ENCODE results near the gene HSPD1. TPM values are rescaled to one million over a fixed set of nuclear protein-coding genes. Genes with fewer than 3 reads are reported as not detected.

The HSPD1 gene
- total RNA-seq, 4 donors from 2014 or later: 75.9 to 149 (median 108) TPM

GRCh38 chr2:197502201-197502600, 2.6 kb upstream of the HSPD1 start:
- Histone ChIP-seq H3K27ac (peak overlapping the region; percentile 98 to 100 (median 99)), H3K4me3 (peak overlapping the region in 1 of 4 donors; percentile 94), H3K36me3 (peaks cover 0 to 15% (median 5%) of the 10 kb centered on the region in 4 donors), H3K27me3 (no peaks in the 10 kb centered on the region), H3K4me1 (peaks cover 17 to 39% (median 32%) of the 10 kb centered on the region in 4 donors), H3K9me3 (no peaks in the 10 kb centered on the region)
- TF ChIP-seq POLR2A (IDR thresholded peaks at IDR 0.05): no peak
- TF ChIP-seq, protein P1, sequence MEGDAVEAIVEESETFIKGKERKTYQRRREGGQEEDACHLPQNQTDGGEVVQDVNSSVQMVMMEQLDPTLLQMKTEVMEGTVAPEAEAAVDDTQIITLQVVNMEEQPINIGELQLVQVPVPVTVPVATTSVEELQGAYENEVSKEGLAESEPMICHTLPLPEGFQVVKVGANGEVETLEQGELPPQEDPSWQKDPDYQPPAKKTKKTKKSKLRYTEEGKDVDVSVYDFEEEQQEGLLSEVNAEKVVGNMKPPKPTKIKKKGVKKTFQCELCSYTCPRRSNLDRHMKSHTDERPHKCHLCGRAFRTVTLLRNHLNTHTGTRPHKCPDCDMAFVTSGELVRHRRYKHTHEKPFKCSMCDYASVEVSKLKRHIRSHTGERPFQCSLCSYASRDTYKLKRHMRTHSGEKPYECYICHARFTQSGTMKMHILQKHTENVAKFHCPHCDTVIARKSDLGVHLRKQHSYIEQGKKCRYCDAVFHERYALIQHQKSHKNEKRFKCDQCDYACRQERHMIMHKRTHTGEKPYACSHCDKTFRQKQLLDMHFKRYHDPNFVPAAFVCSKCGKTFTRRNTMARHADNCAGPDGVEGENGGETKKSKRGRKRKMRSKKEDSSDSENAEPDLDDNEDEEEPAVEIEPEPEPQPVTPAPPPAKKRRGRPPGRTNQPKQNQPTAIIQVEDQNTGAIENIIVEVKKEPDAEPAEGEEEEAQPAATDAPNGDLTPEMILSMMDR (IDR thresholded peaks at IDR 0.05): no peak
- no peak for TF ChIP-seq EP300 (IDR thresholded peaks at IDR 0.05; ENCODE audit: low read depth)
- TF ChIP-seq POLR2AphosphoS5 (IDR thresholded peaks at IDR 0.05): no peak
- DNase-seq: no peak
- in situ Hi-C loops (cut with MboI; ENCODE audit: low pct_ligation_motif_present in 1 of 4, low pct_unique_long_range_greater_than_20kb in 1 of 4, low sequenced_read_pairs in 3 of 4): no loop called here
- WGBS, 2 donors (ENCODE audit: low coverage in 1 of 2): 27 to 30% methylated on average over 4 of the region's 4 CpGs
- intact Hi-C loops (cut with DNase I; ENCODE audit: low total_unique reads): no loop called here

DNA sequence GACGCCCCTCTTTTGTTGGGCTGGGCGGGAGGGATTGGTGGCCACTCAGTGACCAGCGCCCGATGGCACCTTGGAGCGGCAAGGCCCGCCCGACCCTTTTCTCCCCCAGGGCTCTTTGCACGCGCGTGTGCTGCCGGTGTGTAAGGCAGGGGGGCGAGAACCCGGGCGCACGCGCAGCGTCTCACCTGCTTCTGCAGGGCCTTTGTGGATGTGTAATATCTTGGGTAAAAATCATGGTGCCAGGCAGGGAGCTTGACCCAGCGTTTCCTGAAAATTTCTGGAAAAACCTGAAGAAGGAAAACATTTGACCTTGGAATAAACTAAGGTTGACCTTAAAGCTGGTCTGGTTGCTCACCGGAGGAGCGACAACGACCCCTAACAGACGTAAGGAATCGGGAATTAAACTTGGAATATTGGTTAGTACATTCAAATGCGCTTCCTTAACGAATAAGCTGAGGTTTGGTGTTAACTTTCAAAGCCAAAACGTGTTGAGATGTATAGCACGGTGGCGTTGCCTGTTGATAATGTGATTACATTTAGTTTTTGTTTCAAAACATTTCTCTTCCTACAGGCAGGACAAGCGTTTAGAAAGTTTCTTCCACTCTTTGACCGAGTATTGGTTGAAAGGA, 977 bp upstream of the HSPD1 start:
- H3K9me3 ChIP-seq: no peaks in the 10 kb centered on the region
- TF ChIP-seq POLR2A (IDR thresholded peaks at IDR 0.05): no peak
- no peak for DNase-seq
- WGBS, 2 donors (ENCODE audit: low coverage in 1 of 2): 0% methylated on average over 12 to 28 of the region's 30 CpGs
- H3K36me3 ChIP-seq: peaks cover 0 to 30% (median 6%) of the 10 kb centered on the region in 4 donors
- H3K27ac ChIP-seq: peak overlapping the region; percentile 98 to 100 (median 99)
- peak overlapping the region; percentile 81 to 94 (median 87) for H3K4me3 ChIP-seq
- H3K4me1 ChIP-seq: peaks cover 17 to 55% (median 42%) of the 10 kb centered on the region in 4 donors
- no peaks in the 10 kb centered on the region for H3K27me3 ChIP-seq
- in situ Hi-C loops (cut with MboI; ENCODE audit: low pct_ligation_motif_present in 1 of 4, low pct_unique_long_range_greater_than_20kb in 1 of 4, low sequenced_read_pairs in 3 of 4) (no loop called here), intact Hi-C loops (cut with DNase I; ENCODE audit: low total_unique reads) (no loop called here)

DNA sequence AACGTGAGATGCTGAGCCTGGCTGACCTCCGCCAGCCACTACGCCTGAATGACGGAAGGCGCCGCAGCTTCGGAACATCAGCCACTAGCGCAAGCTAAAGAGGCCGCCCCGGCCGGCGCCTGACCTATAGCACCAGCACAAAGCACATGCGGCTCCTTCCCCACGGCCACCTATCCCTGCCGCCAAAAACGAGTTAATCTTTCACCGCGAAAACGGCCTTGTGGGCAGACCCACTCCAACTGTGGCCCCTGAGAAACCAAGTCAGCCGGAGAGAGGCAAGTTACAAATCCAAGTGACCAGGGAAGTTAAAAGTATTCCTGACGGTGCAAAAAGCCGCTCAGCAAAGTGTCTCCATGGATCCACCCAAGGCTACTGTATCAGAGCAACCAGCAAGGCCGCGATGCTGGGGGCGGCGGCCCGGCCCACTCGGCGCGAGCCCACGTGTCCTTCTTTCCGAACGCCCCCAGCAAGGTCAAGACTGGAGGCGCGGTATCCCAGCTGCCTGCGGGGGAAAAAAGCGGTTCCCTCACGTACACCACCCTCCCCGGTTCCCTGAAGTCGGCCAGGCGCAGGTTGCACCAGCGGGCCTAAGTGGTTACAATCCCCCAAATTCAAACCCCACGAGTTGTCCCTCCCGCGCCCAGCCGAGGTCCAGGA, 575 bp downstream of the HSPD1 start:
- in situ Hi-C loops (cut with MboI; ENCODE audit: low pct_ligation_motif_present in 1 of 4, low pct_unique_long_range_greater_than_20kb in 1 of 4, low sequenced_read_pairs in 3 of 4): loop anchor here in 1 of 4 donors (10.0 kb wide), 1 partner anchor 64 kb away; the partner anchor contains the start of gene SF3B1
- Histone ChIP-seq H3K4me1 (peaks cover 17 to 58% (median 42%) of the 10 kb centered on the region in 4 donors), H3K36me3 (peaks cover 0 to 32% (median 11%) of the 10 kb centered on the region in 4 donors), H3K27ac (peak overlapping the region; percentile 98 to 100 (median 99)), H3K27me3 (no peaks in the 10 kb centered on the region), H3K4me3 (peak overlapping the region; percentile 86 to 99 (median 91)), H3K9me3 (no peaks in the 10 kb centered on the region)
- 2% methylated on average over 42 of the region's 46 CpGs; no CpG with 5 or more reads in 1 of the 2 donors for WGBS, 2 donors (ENCODE audit: low coverage in 1 of 2)
- DNase-seq: peak; percentile 76
- TF ChIP-seq POLR2A (IDR thresholded peaks at IDR 0.05) (peak; percentile 49), POLR2AphosphoS5 (IDR thresholded peaks at IDR 0.05) (peak in 2 of 3 donors; percentile 41 to 45), EP300 (IDR thresholded peaks at IDR 0.05; ENCODE audit: low read depth) (no peak)
- TF ChIP-seq, protein P1 (IDR thresholded peaks at IDR 0.05): no peak
- intact Hi-C loops (cut with DNase I; ENCODE audit: low total_unique reads): loop anchor here (2.0 kb wide), 1 partner anchor 64 kb away; the partner anchor contains the start of gene SF3B1

DNA sequence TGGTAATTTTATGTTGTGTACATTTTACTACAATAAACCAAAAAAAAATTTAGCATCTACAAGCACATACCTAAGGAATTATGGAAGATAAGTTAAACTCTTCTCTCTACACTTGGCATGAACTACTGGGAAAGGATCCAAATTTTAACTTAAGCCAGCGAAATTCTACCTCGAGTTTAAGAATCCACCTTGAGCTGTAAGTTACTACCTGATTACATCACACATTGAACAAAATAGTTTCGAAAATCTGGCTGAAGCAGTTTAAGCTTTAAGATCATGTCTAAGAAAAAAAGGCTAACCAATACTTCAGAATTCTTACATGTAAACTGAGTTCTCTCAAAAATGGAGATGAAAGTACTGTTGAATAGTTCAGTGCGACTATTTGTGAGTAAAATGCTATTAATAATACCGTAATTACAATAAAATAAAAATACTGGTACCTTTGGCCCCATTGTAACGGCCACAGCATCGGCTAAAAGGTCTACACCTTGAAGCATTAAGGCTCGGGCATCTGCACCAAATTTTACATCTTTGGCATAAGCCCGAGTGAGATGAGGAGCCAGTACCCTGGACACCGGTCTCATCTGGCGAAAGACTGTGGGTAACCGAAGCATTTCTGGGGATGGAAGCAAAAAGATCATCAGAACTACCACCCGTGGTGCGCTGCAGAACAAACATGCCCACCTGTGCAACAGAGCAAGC, 1.3 kb downstream of the HSPD1 start:
- H3K9me3 ChIP-seq: no peaks in the 10 kb centered on the region
- no peak for DNase-seq
- peaks cover 0 to 35% (median 14%) of the 10 kb centered on the region in 4 donors for H3K36me3 ChIP-seq
- H3K27me3 ChIP-seq: no peaks in the 10 kb centered on the region
- intact Hi-C loops (cut with DNase I; ENCODE audit: low total_unique reads): loop anchor here (2.0 kb wide), 1 partner anchor 64 kb away; the partner anchor contains the start of gene SF3B1
- peaks cover 17 to 58% (median 42%) of the 10 kb centered on the region in 4 donors for H3K4me1 ChIP-seq
- WGBS, 2 donors (ENCODE audit: low coverage in 1 of 2): 4 to 7% methylated on average over 6 to 14 of the region's 14 CpGs
- H3K27ac ChIP-seq: peak overlapping the region; percentile 98 to 100 (median 99)
- H3K4me3 ChIP-seq: peak overlapping the region; percentile 86 to 99 (median 91)
- in situ Hi-C loops (cut with MboI; ENCODE audit: low pct_ligation_motif_present in 1 of 4, low pct_unique_long_range_greater_than_20kb in 1 of 4, low sequenced_read_pairs in 3 of 4): loop anchor here in 1 of 4 donors (10.0 kb wide), 1 partner anchor 64 kb away; the partner anchor contains the start of gene SF3B1
- TF ChIP-seq POLR2AphosphoS5 (IDR thresholded peaks at IDR 0.05) (no peak), POLR2A (IDR thresholded peaks at IDR 0.05) (no peak), EP300 (IDR thresholded peaks at IDR 0.05; ENCODE audit: low read depth) (no peak)
- TF ChIP-seq, protein P1 (IDR thresholded peaks at IDR 0.05): no peak
